Activated T-cell treated with anti-CD3 and anti-CD28 coated beads, Interleukin-2, amount 50 U/mL, for 24 hours (primary cell): ENCODE data around the gene NID2.

Experiments used
- DNase-seq: peaks from one replicate; pipeline ENCODE4 v3.0.0-alpha.2; 2020
- H3K27ac Mint-ChIP-seq: 2 replicates; pipeline ENCODE4 v1.8.0; 2020; ENCODE audit warnings: mild to moderate bottlenecking, mixed read lengths
- H3K27me3 Mint-ChIP-seq: 2 replicates; pipeline ENCODE4 v1.8.0; 2020; ENCODE audit warnings: mixed read lengths
- H3K36me3 Mint-ChIP-seq: 2 replicates; pipeline ENCODE4 v1.8.0; 2020; ENCODE audit warnings: low read depth, mixed read lengths
- H3K4me1 Mint-ChIP-seq: 2 replicates; pipeline ENCODE4 v1.8.0; 2020; ENCODE audit warnings: low read depth, mixed read lengths
- H3K4me3 Mint-ChIP-seq: 2 replicates; pipeline ENCODE4 v1.8.0; 2020; ENCODE audit warnings: mild to moderate bottlenecking, moderate library complexity, mixed read lengths
- H3K9me3 Mint-ChIP-seq: 2 replicates; pipeline ENCODE4 v1.8.0; 2020; ENCODE audit warnings: mixed read lengths

Gene NID2

GRCh38 chr14:52091928-52092327 lies 23.1 kb upstream of the NID2 start:
- no peak for DNase-seq
- Mint-ChIP-seq H3K27me3 (peaks cover 26% of the 10 kb centered on the region), H3K9me3 (no peaks in the 10 kb centered on the region), H3K36me3 (no peaks in the 10 kb centered on the region), H3K4me1 (no peaks in the 10 kb centered on the region), H3K27ac (no peak overlapping the region), H3K4me3 (no peak overlapping the region)

- Mint-ChIP-seq H3K27me3 (peaks cover 26% of the 10 kb centered on the region), H3K27ac (no peak overlapping the region), H3K4me1 (no peaks in the 10 kb centered on the region), H3K4me3 (no peak overlapping the region), H3K36me3 (no peaks in the 10 kb centered on the region), H3K9me3 (no peaks in the 10 kb centered on the region)
- no peak for DNase-seq
Measured at GRCh38 chr14:52090936-52091335, 22.1 kb upstream of the NID2 start.

DNA sequence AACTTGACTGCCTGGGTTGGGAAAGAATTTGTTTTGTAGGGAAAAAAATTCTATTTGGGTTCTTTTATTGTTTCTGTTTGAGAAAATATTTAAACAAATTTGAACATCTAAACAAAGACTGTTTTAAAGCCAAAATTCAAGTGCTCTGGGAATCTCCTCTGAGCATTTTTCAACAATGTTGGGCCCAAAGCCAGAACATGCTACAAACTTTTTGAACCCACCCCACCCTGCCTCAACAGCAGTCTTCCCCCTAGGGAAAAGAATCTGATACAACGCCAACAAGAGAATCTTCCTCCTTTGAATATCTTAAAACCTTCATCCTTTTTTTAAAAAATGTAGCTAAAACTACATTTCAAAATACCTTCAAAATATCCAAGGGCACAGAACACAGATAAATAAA lies 20.4 kb upstream of the NID2 start:
- H3K9me3 Mint-ChIP-seq, result peaks cover 8% of the 10 kb centered on the region
- DNase-seq, result no peak
- no peak overlapping the region for H3K27ac Mint-ChIP-seq
- H3K4me1 Mint-ChIP-seq, result no peaks in the 10 kb centered on the region
- H3K4me3 Mint-ChIP-seq, result no peak overlapping the region
- peaks cover 32% of the 10 kb centered on the region for H3K27me3 Mint-ChIP-seq
- no peaks in the 10 kb centered on the region for H3K36me3 Mint-ChIP-seq

DNA sequence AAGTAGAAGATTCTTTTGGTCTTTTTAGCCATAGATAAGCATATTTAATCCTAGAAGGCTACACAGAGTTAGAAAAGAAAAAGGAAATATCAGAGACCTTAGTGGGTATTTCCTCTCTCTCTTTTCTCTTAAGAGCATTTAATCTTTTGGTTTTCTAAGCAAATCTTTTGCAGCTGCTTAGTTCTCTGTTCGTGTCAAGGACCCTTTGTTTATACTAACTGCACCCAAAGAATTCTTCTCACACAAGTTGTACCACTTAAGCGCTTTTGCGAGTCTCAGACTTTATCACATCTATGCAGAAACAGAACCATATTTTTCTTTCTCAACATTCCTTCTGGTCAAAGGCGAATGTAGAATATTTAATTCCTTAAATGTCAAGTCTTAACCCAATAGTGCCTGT lies 17.9 kb upstream of the NID2 start:
- DNase-seq, result no peak

DNA sequence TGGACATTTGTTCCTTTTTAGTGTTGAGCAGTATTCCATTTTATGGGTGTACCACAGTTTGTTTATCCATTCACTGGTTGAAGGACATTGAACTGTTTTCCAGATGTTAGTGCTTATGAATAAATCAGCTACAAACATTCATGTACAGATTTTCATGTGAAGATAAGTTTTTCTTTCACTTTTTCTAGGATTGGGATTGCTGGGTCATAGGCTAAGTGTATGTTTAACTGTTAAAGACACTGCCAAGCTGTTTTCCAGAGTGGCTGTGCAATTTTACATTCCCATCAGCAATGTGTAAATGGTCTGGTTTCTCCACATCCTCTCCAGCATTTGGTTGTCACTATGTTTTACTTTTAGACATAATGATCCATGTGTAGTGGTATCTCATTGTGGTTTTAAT lies 14.0 kb upstream of the NID2 start:
- DNase-seq, result no peak

More for the DNA sequence above, 17.9 kb upstream of the NID2 start:
- no peaks in the 10 kb centered on the region for H3K4me1 Mint-ChIP-seq
- H3K27ac Mint-ChIP-seq, result no peak overlapping the region
- no peaks in the 10 kb centered on the region for H3K36me3 Mint-ChIP-seq
- peaks cover 32% of the 10 kb centered on the region for H3K27me3 Mint-ChIP-seq
- H3K4me3 Mint-ChIP-seq, result no peak overlapping the region
- peaks cover 8% of the 10 kb centered on the region for H3K9me3 Mint-ChIP-seq

GRCh38 chr14:52081964-52082363 lies 13.1 kb upstream of the NID2 start:
- DNase-seq, result no peak
- Mint-ChIP-seq H3K27me3 (peaks cover 29% of the 10 kb centered on the region), H3K36me3 (no peaks in the 10 kb centered on the region), H3K4me3 (no peak overlapping the region), H3K9me3 (peaks cover 8% of the 10 kb centered on the region), H3K27ac (no peak overlapping the region), H3K4me1 (no peaks in the 10 kb centered on the region)

More for the DNA sequence above, 14.0 kb upstream of the NID2 start:
- H3K4me3 Mint-ChIP-seq, result no peak overlapping the region
- peaks cover 8% of the 10 kb centered on the region for H3K9me3 Mint-ChIP-seq
- no peaks in the 10 kb centered on the region for H3K36me3 Mint-ChIP-seq
- peaks cover 26% of the 10 kb centered on the region for H3K27me3 Mint-ChIP-seq
- no peak overlapping the region for H3K27ac Mint-ChIP-seq
- no peaks in the 10 kb centered on the region for H3K4me1 Mint-ChIP-seq

GRCh38 chr14:52080808-52081755 lies 12.2 kb upstream of the NID2 start:
- Mint-ChIP-seq H3K36me3 (no peaks in the 10 kb centered on the region), H3K27ac (no peak overlapping the region), H3K4me1 (no peaks in the 10 kb centered on the region), H3K4me3 (no peak overlapping the region), H3K9me3 (peaks cover 8% of the 10 kb centered on the region), H3K27me3 (peaks cover 29% of the 10 kb centered on the region)
- DNase-seq, result no peak

DNA sequence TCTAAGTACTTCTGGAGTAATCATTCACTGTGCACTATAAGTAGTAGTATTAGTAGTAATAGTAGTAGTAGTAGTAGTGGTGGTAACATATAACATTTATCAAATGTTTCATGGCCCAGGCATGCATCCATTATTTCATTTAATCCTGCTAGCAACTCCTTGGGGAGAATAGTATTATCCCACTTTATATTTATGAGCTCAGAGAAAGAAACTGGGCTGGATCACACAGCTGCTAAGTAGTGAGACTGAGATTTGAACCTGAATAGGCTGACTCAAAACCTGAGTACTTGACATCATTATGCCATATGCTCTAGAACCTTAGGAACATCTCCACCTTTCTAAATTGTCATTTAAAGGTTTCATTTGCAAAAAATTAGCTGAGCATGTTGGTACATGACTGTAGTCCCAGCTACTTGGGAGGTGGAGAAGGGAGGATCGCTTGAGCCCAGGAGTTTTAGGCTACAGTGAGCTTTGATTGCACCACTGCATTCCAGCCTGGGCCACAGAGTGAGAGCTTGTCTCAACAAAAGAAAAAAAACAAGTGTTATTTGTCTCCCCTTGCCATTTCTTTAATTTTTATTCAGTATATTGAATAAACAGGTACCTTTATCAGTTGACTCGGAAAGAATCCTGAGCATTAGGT lies 11.4 kb upstream of the NID2 start:
- peaks cover 23% of the 10 kb centered on the region for H3K27me3 Mint-ChIP-seq
- DNase-seq, result no peak
- no peak overlapping the region for H3K4me3 Mint-ChIP-seq
- H3K4me1 Mint-ChIP-seq, result no peaks in the 10 kb centered on the region
- H3K27ac Mint-ChIP-seq, result no peak overlapping the region
- peaks cover 2% of the 10 kb centered on the region for H3K9me3 Mint-ChIP-seq
- no peaks in the 10 kb centered on the region for H3K36me3 Mint-ChIP-seq

- Mint-ChIP-seq H3K36me3 (no peaks in the 10 kb centered on the region), H3K4me1 (no peaks in the 10 kb centered on the region), H3K27ac (no peak overlapping the region), H3K9me3 (peaks cover under 1% of the 10 kb centered on the region), H3K27me3 (peaks cover 24% of the 10 kb centered on the region), H3K4me3 (no peak overlapping the region)
- DNase-seq, result no peak
Measured at GRCh38 chr14:52079239-52079959, 10.5 kb upstream of the NID2 start.

DNA sequence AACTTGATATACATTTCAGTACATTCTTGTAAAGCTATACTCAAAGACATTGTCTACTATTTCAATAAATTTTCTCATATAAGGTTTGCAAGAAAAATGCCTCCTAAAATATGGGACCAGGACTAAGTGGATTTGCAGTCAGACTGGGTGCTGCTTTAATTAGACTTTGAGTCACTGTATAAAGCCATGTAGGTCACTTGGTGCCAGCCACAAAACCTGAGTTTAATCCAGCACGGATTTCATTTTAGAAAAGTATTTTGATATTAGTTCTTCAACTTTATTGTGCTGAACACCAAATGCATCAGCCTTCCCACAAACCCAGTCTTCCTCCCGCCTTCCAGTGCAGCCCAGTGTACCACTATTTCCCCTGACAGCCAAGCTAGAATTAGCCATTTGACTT lies 9.9 kb upstream of the NID2 start:
- Mint-ChIP-seq H3K27ac (no peak overlapping the region), H3K4me3 (no peak overlapping the region), H3K36me3 (no peaks in the 10 kb centered on the region), H3K4me1 (no peaks in the 10 kb centered on the region), H3K9me3 (peaks cover 7% of the 10 kb centered on the region), H3K27me3 (peaks cover 26% of the 10 kb centered on the region)
- DNase-seq, result no peak

DNA sequence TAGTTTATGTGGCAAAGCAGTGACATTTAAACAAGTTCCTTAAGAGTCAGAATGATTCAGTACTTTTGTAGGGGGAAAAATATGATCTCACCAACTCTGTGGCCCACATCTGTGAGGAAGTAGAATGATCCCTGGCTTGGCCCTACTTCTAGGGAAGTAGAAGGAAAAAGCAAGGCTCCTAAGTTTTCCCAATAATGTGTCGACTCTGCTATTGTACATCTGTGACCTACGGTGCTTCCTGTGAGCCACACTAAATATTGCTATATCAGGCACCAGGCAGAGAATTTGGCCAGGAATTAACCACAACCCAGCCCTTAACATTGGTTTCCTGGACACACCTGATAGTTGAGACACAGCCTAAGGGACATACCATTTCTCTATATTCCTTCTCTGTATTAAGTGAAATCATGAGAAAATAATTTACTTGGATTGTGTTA lies 9.3 kb upstream of the NID2 start:
- Mint-ChIP-seq H3K9me3 (peaks cover 7% of the 10 kb centered on the region), H3K4me3 (no peak overlapping the region), H3K27ac (no peak overlapping the region), H3K4me1 (peaks cover 3% of the 10 kb centered on the region), H3K27me3 (peaks cover 26% of the 10 kb centered on the region), H3K36me3 (no peaks in the 10 kb centered on the region)
- no peak for DNase-seq

DNA sequence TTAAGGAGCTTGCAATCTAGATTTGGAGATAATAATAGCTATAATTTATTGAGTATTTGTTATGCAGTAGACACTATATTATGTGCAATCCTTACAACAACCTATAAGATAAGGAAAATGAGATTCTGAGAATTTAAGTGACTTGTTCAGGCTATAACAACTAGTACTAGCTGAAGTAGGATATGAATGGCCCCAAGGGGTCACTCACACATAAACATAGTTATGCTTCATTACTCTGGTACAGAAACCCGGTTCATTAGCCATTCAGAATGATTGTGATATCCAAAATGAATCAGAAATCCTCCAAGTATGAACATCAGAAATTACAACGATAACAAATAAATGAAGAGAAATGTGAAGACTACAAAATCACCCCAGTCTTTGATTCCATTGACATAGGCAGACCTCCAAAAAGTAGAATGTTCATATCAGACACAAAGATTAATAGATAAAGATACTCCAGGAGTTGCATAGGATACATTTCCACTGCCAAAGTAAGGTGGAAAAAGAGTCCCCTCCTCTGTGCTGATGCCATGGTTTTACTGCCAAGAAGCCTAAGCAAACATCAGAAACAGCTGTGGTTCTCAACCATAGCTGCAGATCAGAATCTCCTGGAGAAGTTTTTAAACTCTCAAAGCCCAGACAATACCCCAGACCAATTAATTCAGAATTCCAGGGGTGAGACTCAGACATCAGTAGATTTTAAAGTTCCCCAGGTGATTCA lies 8.6 kb upstream of the NID2 start:
- Mint-ChIP-seq H3K9me3 (peaks cover 7% of the 10 kb centered on the region), H3K27ac (no peak overlapping the region), H3K4me1 (peaks cover 6% of the 10 kb centered on the region), H3K27me3 (peaks cover 26% of the 10 kb centered on the region), H3K36me3 (no peaks in the 10 kb centered on the region), H3K4me3 (no peak overlapping the region)
- no peak for DNase-seq

- no peak overlapping the region for H3K27ac Mint-ChIP-seq
- no peak overlapping the region for H3K4me3 Mint-ChIP-seq
- H3K36me3 Mint-ChIP-seq, result no peaks in the 10 kb centered on the region
- H3K27me3 Mint-ChIP-seq, result peaks cover 30% of the 10 kb centered on the region
- peaks cover 7% of the 10 kb centered on the region for H3K9me3 Mint-ChIP-seq
- no peak for DNase-seq
- peaks cover 6% of the 10 kb centered on the region for H3K4me1 Mint-ChIP-seq
Measured at GRCh38 chr14:52076334-52076733, 7.5 kb upstream of the NID2 start.

GRCh38 chr14:52075371-52075770 lies 6.5 kb upstream of the NID2 start:
- Mint-ChIP-seq H3K27me3 (peaks cover 32% of the 10 kb centered on the region), H3K36me3 (no peaks in the 10 kb centered on the region), H3K9me3 (peaks cover 7% of the 10 kb centered on the region), H3K4me3 (no peak overlapping the region), H3K4me1 (peaks cover 6% of the 10 kb centered on the region), H3K27ac (no peak overlapping the region)
- DNase-seq, result no peak
